ENCODE results near the gene CPVL. TPM values are rescaled to one million over a fixed set of nuclear protein-coding genes. Genes with fewer than 3 reads are reported as not detected.

Gene CPVL
- total RNA-seq, 1 donor from 2014 or later = 56.6 TPM

DNA sequence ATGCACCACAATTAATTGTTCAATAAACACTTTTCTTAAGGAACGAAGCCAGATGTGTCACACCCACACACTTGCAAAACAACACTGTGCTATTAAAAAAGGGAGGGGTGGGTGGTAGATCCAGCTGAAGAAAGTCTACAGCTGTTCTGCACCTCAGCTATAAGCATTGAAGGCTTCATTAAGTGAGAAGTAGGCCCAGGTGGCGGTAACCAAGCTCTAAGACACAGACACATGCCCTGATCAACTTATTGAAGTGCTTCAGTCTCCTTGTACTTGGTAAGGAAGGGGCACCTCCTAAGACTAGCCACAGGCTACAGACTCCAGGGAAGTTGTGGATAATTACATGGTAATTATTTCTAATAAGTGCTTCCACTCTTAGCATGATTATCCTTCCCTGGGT lies 4.5 kb upstream of the CPVL start:
- Mint-ChIP-seq H3K9me3 (no peaks in the 10 kb centered on the region), H3K4me1 (peaks cover 16% of the 10 kb centered on the region), H3K4me3 (no peak overlapping the region), H3K27ac (no peak overlapping the region), H3K27me3 (ENCODE audit: insufficient read depth, low read depth) (peaks cover 9% of the 10 kb centered on the region), H3K36me3 (no peaks in the 10 kb centered on the region)
- Histone ChIP-seq H3K4me2 (no peak overlapping the region), H3K27ac (no peak overlapping the region), H3K36me3 (no peaks in the 10 kb centered on the region), H3K27me3 (peaks cover 13% of the 10 kb centered on the region), H3K9ac (no peak overlapping the region), H3K4me3 (no peak overlapping the region), H3F3A (ENCODE audit: low read depth) (no peaks in the 10 kb centered on the region), H2AFZ (replicated peaks) (no peak overlapping the region), H4K20me1 (ENCODE audit: low read depth) (no peaks in the 10 kb centered on the region), H3K4me1 (peaks cover 27% of the 10 kb centered on the region), H3K79me2 (ENCODE audit: low read depth) (no peaks in the 10 kb centered on the region), H3K9me3 (ENCODE audit: low read depth) (no peaks in the 10 kb centered on the region)
- no peak for DNase-seq (ENCODE audit: low spot score)
- TF ChIP-seq EZH2 (IDR thresholded peaks at IDR 0.05) (no peak), EZH2phosphoT487 (IDR thresholded peaks at IDR 0.05) (no peak)
- TF ChIP-seq, protein P1, sequence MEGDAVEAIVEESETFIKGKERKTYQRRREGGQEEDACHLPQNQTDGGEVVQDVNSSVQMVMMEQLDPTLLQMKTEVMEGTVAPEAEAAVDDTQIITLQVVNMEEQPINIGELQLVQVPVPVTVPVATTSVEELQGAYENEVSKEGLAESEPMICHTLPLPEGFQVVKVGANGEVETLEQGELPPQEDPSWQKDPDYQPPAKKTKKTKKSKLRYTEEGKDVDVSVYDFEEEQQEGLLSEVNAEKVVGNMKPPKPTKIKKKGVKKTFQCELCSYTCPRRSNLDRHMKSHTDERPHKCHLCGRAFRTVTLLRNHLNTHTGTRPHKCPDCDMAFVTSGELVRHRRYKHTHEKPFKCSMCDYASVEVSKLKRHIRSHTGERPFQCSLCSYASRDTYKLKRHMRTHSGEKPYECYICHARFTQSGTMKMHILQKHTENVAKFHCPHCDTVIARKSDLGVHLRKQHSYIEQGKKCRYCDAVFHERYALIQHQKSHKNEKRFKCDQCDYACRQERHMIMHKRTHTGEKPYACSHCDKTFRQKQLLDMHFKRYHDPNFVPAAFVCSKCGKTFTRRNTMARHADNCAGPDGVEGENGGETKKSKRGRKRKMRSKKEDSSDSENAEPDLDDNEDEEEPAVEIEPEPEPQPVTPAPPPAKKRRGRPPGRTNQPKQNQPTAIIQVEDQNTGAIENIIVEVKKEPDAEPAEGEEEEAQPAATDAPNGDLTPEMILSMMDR (IDR thresholded peaks at IDR 0.05) = no peak

DNA sequence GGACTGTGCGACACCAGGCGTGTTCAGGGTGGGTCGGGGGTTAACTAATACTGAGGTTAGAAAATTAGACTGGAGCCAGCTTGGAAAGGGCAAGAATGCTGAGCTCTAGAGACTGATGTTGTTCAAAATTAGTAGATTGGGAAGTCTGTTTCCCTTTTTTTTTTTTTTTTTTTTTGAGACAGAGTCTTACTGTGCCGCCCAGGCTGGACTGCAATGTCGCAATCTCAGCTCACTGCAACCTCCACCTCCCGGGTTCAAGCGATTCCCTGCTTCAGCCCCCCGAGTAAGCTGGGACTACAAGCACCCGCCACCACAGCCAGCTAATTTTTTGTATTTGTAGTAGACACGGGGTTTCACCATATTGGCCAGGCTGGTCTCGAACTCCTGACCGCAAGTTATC lies 2.7 kb upstream of the CPVL start:
- no peaks in the 10 kb centered on the region for H4K20me1 ChIP-seq (ENCODE audit: low read depth)
- H3K9ac ChIP-seq = no peak overlapping the region
- no peak for DNase-seq (ENCODE audit: low spot score)
- peaks cover 13% of the 10 kb centered on the region for H3K27me3 Mint-ChIP-seq (ENCODE audit: insufficient read depth, low read depth)
- no peaks in the 10 kb centered on the region for H3K9me3 ChIP-seq (ENCODE audit: low read depth)
- no peak overlapping the region for H3K4me3 Mint-ChIP-seq
- no peak overlapping the region for H3K4me3 ChIP-seq
- no peak overlapping the region for H3K27ac ChIP-seq
- H2AFZ ChIP-seq (replicated peaks) = no peak overlapping the region
- peaks cover 27% of the 10 kb centered on the region for H3K4me1 Mint-ChIP-seq
- H3K79me2 ChIP-seq (ENCODE audit: low read depth) = no peaks in the 10 kb centered on the region
- no peaks in the 10 kb centered on the region for H3K9me3 Mint-ChIP-seq
- H3K4me2 ChIP-seq = no peak overlapping the region
- no peaks in the 10 kb centered on the region for H3F3A ChIP-seq (ENCODE audit: low read depth)
- H3K27ac Mint-ChIP-seq = no peak overlapping the region
- H3K36me3 Mint-ChIP-seq = no peaks in the 10 kb centered on the region
- no peak for TF ChIP-seq EZH2 (IDR thresholded peaks at IDR 0.05)
- no peak for TF ChIP-seq EZH2phosphoT487 (IDR thresholded peaks at IDR 0.05)
- TF ChIP-seq, protein P1 (IDR thresholded peaks at IDR 0.05) = no peak
- H3K36me3 ChIP-seq = no peaks in the 10 kb centered on the region
- peaks cover 34% of the 10 kb centered on the region for H3K4me1 ChIP-seq
- peaks cover 30% of the 10 kb centered on the region for H3K27me3 ChIP-seq

DNA sequence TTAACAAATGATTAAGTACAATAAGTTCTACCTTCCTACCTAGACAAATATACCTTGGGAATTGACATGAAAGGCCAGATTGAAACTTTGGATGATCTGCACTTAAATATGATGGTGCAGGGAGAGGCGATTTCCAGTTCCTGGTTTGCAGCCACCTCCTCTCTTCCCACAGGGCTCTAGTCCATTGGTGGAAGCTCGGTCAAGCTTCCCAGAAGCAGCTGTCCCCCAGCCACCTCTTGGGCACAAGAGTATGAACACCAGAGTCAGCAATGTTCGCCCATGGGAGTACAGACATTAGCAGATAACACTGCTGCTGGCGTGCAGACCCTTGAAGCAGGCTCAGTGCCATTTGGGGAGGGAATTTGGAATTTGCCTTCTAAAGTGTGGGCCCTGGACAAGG lies 1.5 kb upstream of the CPVL start:
- no peak for DNase-seq (ENCODE audit: low spot score)
- no peaks in the 10 kb centered on the region for H3K79me2 ChIP-seq (ENCODE audit: low read depth)
- H3K4me2 ChIP-seq = no peak overlapping the region
- H3K4me1 Mint-ChIP-seq = peaks cover 27% of the 10 kb centered on the region
- H3F3A ChIP-seq (ENCODE audit: low read depth) = no peaks in the 10 kb centered on the region
- H3K27me3 ChIP-seq = peaks cover 33% of the 10 kb centered on the region
- H3K4me3 ChIP-seq = no peak overlapping the region
- H3K4me1 ChIP-seq = peaks cover 34% of the 10 kb centered on the region
- TF ChIP-seq EZH2phosphoT487 (IDR thresholded peaks at IDR 0.05) (no peak), EZH2 (IDR thresholded peaks at IDR 0.05) (no peak)
- TF ChIP-seq, protein P1 (IDR thresholded peaks at IDR 0.05) = no peak
- no peak overlapping the region for H3K27ac ChIP-seq
- H3K36me3 Mint-ChIP-seq = no peaks in the 10 kb centered on the region
- no peak overlapping the region for H3K27ac Mint-ChIP-seq
- H3K9me3 ChIP-seq (ENCODE audit: low read depth) = no peaks in the 10 kb centered on the region
- H3K9me3 Mint-ChIP-seq = no peaks in the 10 kb centered on the region
- H3K9ac ChIP-seq = no peak overlapping the region
- no peaks in the 10 kb centered on the region for H4K20me1 ChIP-seq (ENCODE audit: low read depth)
- peaks cover 12% of the 10 kb centered on the region for H3K27me3 Mint-ChIP-seq (ENCODE audit: insufficient read depth, low read depth)
- H2AFZ ChIP-seq (replicated peaks) = no peak overlapping the region
- H3K36me3 ChIP-seq = no peaks in the 10 kb centered on the region
- no peak overlapping the region for H3K4me3 Mint-ChIP-seq

All from neural progenitor cell (in vitro differentiated cells).